Sigmoid colon (tissue), 7 donors: Measurements from ENCODE around the gene SUCLG1. TPM values are rescaled to one million over a fixed set of nuclear protein-coding genes. Genes with fewer than 3 reads are reported as not detected.

ENCODE experiments used
- DNase-seq: peaks from one replicate; pipeline ENCODE4 v3.0.0-alpha.2; 2019
- H3K27ac ChIP-seq, 4 donors: fragments of 200-600 bp; sonication (generic); one replicate each; pipeline ENCODE4 v1.5.1; 2016 to 2019; ENCODE audit warnings: mild to moderate bottlenecking in 1 of 4
- H3K27me3 ChIP-seq, 3 donors: fragments of 200-600 bp; sonication (generic); one replicate each; pipeline ENCODE4 v1.5.1; 2019; ENCODE audit warnings: mild to moderate bottlenecking in 1 of 3
- H3K36me3 ChIP-seq, 4 donors: fragments of 200-600 bp; sonication (generic); one replicate each; pipeline ENCODE4 v1.5.1; 2016 to 2019
- H3K4me1 ChIP-seq, 4 donors: fragments of 200-600 bp; sonication (generic); one replicate each; pipeline ENCODE4 v1.5.1; 2017 to 2019
- H3K4me3 ChIP-seq, 4 donors: fragments of 200-600 bp; sonication (generic); one replicate each; pipeline ENCODE4 v1.5.1; 2017 to 2019; ENCODE audit warnings: mild to moderate bottlenecking in 2 of 4, moderate library complexity in 1 of 4
- H3K9me3 ChIP-seq, 4 donors: fragments of 200-600 bp in 3 of 4; sonication (generic) in 3 of 4; one replicate each; pipeline versions ENCODE4 v1.5.1 to v1.6.1; 2013 to 2019
- CTCF ChIP-seq, 4 experiments: fragments of 450-650 bp in 3 of 4; fragments of 200-600 bp in 1 of 4; IDR thresholded peaks; one replicate each; pipeline ENCODE4 v1.5.1; 2016 to 2019; ENCODE audit warnings: antibody characterized with exemption in 4 of 4, mild to moderate bottlenecking in 3 of 4, moderate library complexity in 2 of 4
- EP300 ChIP-seq, 4 donors: sonication (generic); formaldehyde crosslinking; IDR thresholded peaks; one replicate each; pipeline ENCODE4 v1.6.1; 2017; ENCODE audit warnings: antibody characterized with exemption in 4 of 4
- POLR2A ChIP-seq, 2 donors: fragments of 450-650 bp; IDR thresholded peaks; one replicate each; pipeline ENCODE4 v1.6.1; 2016; ENCODE audit warnings: antibody characterized with exemption in 2 of 2, mild to moderate bottlenecking in 2 of 2, moderate library complexity in 2 of 2
- POLR2AphosphoS5 ChIP-seq, 4 donors: sonication (generic); formaldehyde crosslinking; IDR thresholded peaks; one replicate each; pipeline ENCODE4 v1.6.1; 2017; ENCODE audit warnings: antibody characterized with exemption in 4 of 4
- WGBS, 2 donors: extraction: QIAGEN DNeasy Blood & Tissue Kit; methylation state at CpG; one replicate each; pipeline ENCODE4 v1.1.7; 2013; 5-methylcytosine and 5-hydroxymethylcytosine counted together
- intact Hi-C: fragments of 100-400 bp; cut with DNase I; formaldehyde crosslinking; loops from one replicate; pipeline ENCODE4 v1.15.1; 2023
- polyA plus RNA-seq, 3 donors: library from polyadenylated mRNA; stranded (reverse); fragments of 200-250 nt; gene quantifications; one replicate each; pipeline ENCODE4 v1.2.3, GENCODE V29; 2013
- total RNA-seq, 4 donors: library from RNA; depleted of rRNA; stranded (reverse); fragments of >200 nt; gene quantifications; one replicate each; pipeline ENCODE4 v1.1.0, GENCODE V29; 2016
- donor health status: healthy with polysubstance abuse.
- donor health status: Bipolar disorder and iron deficiency.
- donor health status: healthy.

SUCLG1 gene
- total and polyA plus RNA-seq, 7 donors, result 75.6 to 423 (median 125) TPM

DNA sequence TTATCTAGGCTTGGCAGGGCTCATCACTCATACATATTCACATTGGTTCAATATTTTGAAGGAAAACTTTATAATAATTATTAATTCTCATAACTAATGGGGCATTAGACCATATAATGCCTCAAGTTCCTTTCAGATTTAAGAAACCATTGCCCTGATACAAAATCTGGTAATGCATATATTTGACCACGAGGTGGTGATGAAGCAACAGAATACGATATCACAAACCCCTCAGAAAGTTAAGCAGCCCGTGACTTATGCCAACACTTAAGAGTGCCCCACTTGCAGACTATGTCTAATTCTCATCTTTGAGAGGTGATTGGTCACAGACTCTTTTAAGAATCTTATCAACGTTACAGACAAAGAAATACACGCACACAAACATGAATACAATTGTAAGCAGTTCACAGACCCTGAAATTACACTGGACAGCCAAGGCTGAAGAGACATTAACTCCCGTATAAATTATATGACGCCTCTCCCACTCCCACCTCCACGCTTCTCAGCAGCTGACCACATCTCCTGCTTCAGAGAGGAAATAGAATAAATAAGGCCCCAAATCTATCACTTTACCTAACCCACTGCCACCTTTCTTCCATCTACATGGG lies 36.6 kb upstream of the SUCLG1 start:
- intact Hi-C loops, result loop anchor here (1.0 kb wide), 1 partner anchor 387 kb away; no protein-coding TSS in a partner anchor
- no peaks in the 10 kb centered on the region for H3K36me3 ChIP-seq
- no peak overlapping the region for H3K27ac ChIP-seq
- TF ChIP-seq CTCF (IDR thresholded peaks at IDR 0.05), result peak; percentile 23 to 68 (median 58)
- TF ChIP-seq POLR2AphosphoS5 (IDR thresholded peaks at IDR 0.05), result no peak
- WGBS, 2 donors, result 12 to 26% methylated on average over 8 of the region's 8 CpGs
- H3K9me3 ChIP-seq, result no peaks in the 10 kb centered on the region
- no peak overlapping the region for H3K4me3 ChIP-seq
- H3K4me1 ChIP-seq, result no peaks in the 10 kb centered on the region
- H3K27me3 ChIP-seq, result no peaks in the 10 kb centered on the region
- no peak for DNase-seq

DNA sequence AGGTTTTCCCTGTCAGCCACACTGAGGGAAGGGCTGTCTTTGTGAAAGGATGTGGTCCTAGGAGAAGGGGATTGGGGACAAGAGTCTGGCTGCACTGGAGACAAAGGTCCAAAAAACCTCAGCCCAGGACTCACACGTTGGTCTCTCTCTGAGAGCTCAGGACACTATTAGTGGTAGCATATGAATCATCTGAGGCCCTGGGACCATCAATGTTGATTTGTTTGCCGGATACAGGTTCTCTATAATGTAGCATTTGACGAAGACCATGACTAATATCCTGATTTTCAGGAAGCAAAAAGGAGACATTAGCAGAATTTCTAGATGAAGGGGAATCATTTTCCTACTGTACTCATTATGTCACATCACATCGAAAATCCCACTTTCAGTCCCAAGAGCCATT lies 35.0 kb upstream of the SUCLG1 start:
- Histone ChIP-seq H3K4me1 (no peaks in the 10 kb centered on the region), H3K9me3 (no peaks in the 10 kb centered on the region), H3K27ac (no peak overlapping the region), H3K4me3 (no peak overlapping the region), H3K36me3 (no peaks in the 10 kb centered on the region), H3K27me3 (no peaks in the 10 kb centered on the region)
- TF ChIP-seq POLR2AphosphoS5 (IDR thresholded peaks at IDR 0.05) (no peak), POLR2A (IDR thresholded peaks at IDR 0.05) (no peak), EP300 (IDR thresholded peaks at IDR 0.05) (no peak), CTCF (IDR thresholded peaks at IDR 0.05) (no peak)
- intact Hi-C loops, result loop anchor here (5.0 kb wide), 2 partner anchors 138 to 433 kb away; no protein-coding TSS in a partner anchor
- WGBS, 2 donors, result 83 to 90% methylated on average over 4 of the region's 4 CpGs
- no peak for DNase-seq

DNA sequence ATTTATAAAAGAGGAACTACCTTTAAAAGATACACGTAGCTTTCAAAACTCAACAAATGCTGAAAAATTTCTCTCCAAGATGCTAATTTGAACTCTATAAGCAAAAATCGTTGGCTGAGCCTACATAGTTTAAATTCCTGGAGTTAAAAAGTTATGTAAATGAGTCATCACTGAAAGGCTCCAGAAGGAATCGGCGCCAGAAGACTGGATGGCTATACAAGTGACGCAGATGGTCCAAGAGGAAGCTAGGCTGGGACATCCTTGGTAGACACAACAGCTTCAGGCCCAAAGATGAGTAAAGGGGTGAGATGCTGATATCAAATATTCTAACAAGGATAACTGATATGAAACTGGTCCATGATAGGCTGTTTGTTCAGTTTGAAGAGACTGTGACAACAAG lies 34.4 kb upstream of the SUCLG1 start:
- Histone ChIP-seq H3K4me1 (no peaks in the 10 kb centered on the region), H3K27ac (no peak overlapping the region), H3K36me3 (no peaks in the 10 kb centered on the region), H3K9me3 (no peaks in the 10 kb centered on the region), H3K4me3 (no peak overlapping the region), H3K27me3 (no peaks in the 10 kb centered on the region)
- 73 to 80% methylated on average over 5 of the region's 5 CpGs for WGBS, 2 donors
- intact Hi-C loops, result loop anchor here (5.0 kb wide), 2 partner anchors 139 to 434 kb away; no protein-coding TSS in a partner anchor
- TF ChIP-seq POLR2A (IDR thresholded peaks at IDR 0.05), result no peak
- TF ChIP-seq POLR2AphosphoS5 (IDR thresholded peaks at IDR 0.05), result no peak
- TF ChIP-seq EP300 (IDR thresholded peaks at IDR 0.05), result no peak
- no peak for TF ChIP-seq CTCF (IDR thresholded peaks at IDR 0.05)
- DNase-seq, result no peak

DNA sequence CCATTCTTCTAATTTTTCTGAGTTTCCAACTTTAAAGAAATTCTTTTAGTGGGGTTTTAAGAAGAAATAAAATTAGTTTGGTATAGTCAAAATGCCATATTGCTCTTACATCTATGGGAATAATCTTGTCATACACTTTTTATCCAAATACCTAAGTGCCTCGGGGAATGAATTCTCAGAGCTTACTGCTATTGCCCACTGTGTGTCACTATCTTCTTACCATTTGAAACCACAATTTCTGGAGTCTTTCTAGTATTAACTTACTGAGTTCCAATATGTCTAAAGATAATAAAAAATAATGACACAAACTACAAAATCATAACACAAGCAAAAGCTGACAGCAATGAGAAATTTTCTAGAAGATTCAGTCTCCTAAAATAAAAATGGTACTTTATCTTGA lies 33.5 kb upstream of the SUCLG1 start:
- Histone ChIP-seq H3K9me3 (no peaks in the 10 kb centered on the region), H3K4me1 (no peaks in the 10 kb centered on the region), H3K27ac (no peak overlapping the region), H3K36me3 (no peaks in the 10 kb centered on the region), H3K4me3 (no peak overlapping the region), H3K27me3 (no peaks in the 10 kb centered on the region)
- TF ChIP-seq EP300 (IDR thresholded peaks at IDR 0.05) (no peak), POLR2A (IDR thresholded peaks at IDR 0.05) (no peak), POLR2AphosphoS5 (IDR thresholded peaks at IDR 0.05) (no peak), CTCF (IDR thresholded peaks at IDR 0.05) (no peak)
- DNase-seq, result no peak
- 79 to 87% methylated on average over 1 of the region's 1 CpG for WGBS, 2 donors
- intact Hi-C loops, result loop anchor here (5.0 kb wide), 2 partner anchors 140 to 435 kb away; no protein-coding TSS in a partner anchor

GRCh38 chr2:84491741-84492140 lies 32.7 kb upstream of the SUCLG1 start:
- H3K27ac ChIP-seq, result no peak overlapping the region
- DNase-seq, result no peak
- 93 to 95% methylated on average over 6 of the region's 6 CpGs for WGBS, 2 donors
- TF ChIP-seq POLR2AphosphoS5 (IDR thresholded peaks at IDR 0.05), result no peak
- no peak for TF ChIP-seq EP300 (IDR thresholded peaks at IDR 0.05)
- TF ChIP-seq POLR2A (IDR thresholded peaks at IDR 0.05), result no peak
- no peak for TF ChIP-seq CTCF (IDR thresholded peaks at IDR 0.05)
- intact Hi-C loops, result loop anchor here (5.0 kb wide), 2 partner anchors 141 to 436 kb away; no protein-coding TSS in a partner anchor
- H3K4me3 ChIP-seq, result no peak overlapping the region
- no peaks in the 10 kb centered on the region for H3K27me3 ChIP-seq
- no peaks in the 10 kb centered on the region for H3K4me1 ChIP-seq
- no peaks in the 10 kb centered on the region for H3K9me3 ChIP-seq
- H3K36me3 ChIP-seq, result no peaks in the 10 kb centered on the region
